Glomerular visceral epithelial cell (primary cell): ENCODE data around the gene CACNA1C.
A peak's percentile ranks its signal among the peaks of the same experiment; 100 is the strongest.

Source experiments
- DNase-seq: peaks from one replicate; pipeline ENCODE4 v3.0.0-alpha.2; 2016; ENCODE audit errors: extremely low spot score

The CACNA1C gene

DNA sequence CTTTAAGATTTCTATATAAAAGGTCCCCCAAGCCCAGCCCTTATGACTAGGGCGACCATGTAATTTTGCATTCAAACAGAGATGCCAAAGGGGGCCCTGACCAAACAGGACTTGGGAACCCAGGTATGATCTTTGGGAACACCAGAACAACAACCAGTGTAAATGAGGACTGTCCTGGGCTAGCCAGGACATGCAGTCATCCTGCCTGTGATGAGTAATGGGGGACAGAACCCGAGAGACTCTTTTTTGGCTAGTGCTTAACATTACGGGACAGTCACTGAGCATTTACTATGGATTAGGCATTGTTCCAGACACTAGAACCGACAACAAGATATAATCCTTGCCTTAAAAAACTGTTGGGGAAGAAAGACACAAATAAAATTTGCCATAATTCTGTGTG lies 337.3 kb downstream of the CACNA1C start:
- no peak for DNase-seq

DNA sequence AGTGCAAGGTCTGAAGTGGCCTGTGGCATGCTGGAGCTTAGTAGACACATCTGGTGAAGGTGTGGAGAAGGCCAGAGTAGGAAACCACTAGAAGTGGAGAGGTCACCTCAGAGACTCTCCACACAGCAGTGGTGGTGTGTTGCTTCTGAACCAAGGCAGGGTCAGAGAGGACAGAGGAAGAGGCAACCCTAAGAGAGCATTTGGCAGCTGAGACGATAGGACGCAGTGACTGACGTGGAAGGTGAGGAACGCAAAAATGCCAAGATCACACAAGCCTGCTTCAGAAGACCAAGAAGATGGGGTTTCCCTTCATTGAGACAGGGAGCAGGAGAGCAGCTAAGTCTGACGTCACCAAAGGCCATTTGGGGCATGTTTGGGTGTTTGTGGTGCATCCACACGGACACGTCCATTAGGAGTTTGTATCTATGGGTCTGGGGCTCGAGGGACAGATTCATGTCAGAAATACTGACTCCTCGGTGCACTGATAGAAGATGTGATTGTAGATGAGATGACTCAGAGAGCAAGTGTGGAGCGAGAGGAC lies 338.1 kb downstream of the CACNA1C start:
- no peak for DNase-seq

DNA sequence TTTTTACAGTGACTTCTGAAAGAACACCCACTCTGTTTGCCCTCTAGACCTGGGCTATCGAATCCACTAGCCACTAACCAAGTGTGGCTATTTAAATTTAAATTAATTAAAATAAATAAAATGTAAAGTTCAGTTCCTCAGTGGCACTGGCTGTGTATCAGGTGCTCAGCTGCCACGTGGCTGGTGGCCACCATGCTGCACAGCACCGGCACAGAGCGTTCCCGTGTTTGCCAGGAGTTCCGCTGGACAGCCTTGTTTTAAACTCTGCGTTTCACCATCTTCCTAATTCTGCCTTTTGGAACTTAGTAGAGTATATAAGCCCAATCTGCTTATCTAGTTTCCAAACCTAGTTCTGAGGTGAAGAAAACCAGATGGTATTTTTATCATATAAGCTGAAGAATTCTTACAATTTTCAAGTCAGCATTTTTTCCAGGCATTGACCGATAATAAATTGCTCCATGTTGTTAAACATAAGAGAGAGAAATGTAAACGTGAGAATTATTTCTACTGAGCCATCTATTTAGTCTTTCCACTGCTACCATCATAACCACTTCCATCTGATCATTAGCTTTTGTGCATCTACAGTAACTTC lies 339.0 kb downstream of the CACNA1C start:
- no peak for DNase-seq

DNA sequence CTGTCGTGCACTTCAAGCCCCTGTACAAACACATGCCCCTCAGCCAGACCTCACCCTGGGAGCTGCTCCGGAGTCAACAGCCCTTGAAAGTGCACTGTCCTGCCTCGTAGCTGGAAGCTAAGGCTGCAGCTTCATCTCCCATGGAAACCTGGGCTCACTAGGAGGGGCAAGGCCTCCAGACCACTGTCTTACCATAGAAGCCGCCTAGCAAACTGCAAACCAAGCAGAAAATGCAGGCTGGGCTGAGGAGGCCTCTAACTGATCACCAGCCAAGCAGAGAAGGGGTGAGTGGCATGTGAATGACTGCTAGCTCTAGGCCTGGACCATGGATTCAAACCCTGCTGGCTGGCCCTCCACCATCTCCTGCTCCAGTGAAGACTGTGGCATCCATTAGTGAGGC lies 340.2 kb downstream of the CACNA1C start:
- DNase-seq: no peak

DNA sequence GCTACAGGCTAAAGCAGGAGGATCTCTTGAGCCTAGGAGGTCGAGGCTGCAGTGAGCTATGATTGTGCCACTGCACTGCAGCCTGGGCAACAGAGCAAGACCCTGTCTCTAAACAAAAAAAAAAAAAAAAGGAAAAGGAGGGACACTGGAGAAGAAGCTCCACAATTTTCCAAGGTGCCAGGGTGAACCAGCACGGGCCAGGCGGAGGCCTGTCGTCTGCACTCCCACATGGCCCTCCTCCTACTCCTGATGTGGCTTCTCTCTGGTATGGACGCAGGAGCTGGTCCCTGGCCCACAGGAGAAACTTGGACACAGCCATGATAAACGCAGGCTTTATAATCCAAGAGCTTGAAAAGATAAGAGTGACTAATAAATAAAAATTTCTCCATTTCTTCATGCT lies 341.2 kb downstream of the CACNA1C start:
- DNase-seq: no peak

DNA sequence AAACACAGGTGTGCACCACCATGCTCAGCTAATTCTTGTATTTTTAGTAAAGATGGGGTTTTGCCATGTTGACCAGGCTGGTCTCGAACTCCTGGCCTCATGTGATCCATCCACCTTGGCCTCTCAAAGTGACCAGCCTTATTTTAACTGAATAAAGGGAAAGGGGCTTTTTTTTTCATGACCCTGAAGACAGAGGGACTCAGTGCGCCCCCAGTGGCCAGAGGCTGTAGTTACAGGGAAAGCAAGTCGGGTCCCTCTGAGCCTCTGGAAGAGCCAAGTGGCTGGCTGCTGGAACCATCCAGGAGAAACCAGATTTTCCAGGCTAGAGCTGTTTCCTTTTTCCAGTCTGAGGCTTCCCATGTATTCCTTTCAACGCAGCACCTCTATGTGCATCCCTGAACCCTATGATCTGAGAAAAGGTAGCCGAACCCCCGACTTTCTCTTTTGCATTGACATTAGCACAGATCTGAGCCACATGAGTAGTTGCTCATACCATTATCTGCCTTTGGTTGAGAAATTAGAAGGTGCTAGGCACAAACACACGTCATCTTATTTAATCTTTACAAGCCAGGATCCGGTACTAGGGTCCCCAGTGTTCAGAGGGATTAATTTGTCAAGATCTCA lies 342.7 kb downstream of the CACNA1C start:
- DNase-seq: peak; percentile 43

DNA sequence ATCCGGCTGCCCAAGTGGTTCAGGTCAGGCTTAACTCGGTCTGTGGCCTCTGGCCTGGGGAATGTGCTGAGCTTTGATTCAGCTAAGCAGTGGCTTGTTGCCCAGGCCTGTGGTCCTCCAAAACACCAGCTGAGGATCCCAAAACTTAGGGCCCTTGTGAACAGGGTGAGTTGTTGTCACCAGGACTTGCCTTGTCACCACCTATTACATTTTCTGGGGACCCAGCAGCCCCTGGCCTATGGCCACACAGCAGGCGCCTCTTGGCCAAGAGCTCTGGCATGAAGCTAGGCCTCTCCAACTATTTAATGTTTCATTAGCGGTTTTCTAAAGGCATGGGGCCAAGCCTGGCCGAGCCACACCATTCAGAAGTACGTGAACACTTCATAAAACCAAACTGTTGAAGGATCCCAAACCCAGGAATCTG lies 343.7 kb downstream of the CACNA1C start:
- DNase-seq: peak; percentile 52

DNA sequence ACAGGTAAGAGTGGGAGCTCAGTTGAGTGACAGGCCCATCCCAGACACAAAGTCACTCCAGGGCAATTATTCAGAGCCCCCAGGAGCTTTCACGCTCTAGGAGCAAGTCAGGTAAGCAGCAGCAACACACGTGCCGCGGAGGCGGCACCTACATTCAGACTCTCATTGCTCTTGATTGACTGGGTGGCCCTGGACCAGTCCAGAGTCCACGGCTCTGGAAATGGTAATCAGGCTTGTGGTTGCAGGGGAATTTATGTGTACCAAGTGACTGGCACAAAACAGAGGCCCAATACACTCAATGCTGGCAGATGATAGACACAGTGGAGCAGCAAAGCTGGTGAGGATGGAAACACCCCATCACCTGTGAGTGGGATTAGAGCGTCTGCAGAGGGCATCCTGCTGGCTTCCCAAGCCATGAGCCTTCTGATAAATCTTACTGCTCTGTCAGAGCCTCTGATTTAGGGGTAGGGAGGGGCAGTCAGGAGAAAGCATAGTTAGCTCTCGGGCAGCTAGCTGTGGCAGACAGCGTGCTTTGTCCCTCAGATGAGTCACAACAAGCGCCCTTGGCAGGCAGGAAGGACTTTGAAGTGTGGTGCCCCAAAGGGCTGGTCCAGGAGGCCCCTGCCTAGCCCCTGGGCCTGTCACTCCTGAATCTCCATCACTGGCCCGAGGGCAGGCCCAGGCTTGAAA lies 344.7 kb downstream of the CACNA1C start:
- DNase-seq: no peak

DNA sequence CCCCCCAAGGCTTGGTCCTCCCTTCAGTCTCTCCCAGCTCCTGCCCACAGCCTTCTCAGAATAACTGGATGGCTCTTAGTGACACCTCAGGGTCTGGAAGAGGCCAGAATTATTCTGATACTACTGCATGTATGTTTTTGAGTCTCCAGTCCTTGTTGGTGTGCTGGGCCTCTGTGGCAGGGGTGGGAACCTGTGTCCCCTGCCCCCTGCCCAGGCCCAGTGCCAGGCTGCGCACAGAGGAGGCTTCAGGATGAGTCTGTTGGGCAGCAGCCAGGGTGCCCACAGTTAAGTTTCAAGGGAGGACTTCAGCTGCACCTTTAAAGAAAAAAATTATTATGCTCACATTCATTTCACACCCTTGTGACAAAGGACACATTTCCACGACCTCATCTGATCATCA lies 348.3 kb downstream of the CACNA1C start:
- DNase-seq: no peak

DNA sequence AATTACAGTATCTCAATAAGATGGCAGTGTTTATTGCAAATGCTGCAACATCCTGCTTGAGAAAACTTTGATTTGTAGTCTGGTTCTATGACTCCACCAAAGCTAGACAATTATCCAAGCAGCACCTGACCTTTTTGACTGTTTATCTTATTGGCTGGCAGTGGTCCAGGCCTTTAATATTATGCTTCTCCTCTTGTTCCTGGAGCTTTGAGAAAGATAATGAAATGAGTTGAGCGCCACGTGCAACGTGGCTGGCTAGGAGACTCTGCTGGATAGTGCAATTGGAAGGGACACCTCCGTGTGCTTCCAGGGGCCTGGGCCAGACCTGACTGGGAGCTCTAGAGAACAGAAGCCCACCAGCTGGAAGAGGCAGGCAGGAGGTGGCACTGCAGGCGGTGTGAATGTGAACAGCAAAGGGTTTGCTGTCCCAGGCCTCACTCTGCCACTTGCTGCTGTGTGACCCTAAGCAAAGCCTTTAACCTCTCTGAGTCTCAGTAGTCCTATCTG lies 349.3 kb downstream of the CACNA1C start:
- DNase-seq: no peak

DNA sequence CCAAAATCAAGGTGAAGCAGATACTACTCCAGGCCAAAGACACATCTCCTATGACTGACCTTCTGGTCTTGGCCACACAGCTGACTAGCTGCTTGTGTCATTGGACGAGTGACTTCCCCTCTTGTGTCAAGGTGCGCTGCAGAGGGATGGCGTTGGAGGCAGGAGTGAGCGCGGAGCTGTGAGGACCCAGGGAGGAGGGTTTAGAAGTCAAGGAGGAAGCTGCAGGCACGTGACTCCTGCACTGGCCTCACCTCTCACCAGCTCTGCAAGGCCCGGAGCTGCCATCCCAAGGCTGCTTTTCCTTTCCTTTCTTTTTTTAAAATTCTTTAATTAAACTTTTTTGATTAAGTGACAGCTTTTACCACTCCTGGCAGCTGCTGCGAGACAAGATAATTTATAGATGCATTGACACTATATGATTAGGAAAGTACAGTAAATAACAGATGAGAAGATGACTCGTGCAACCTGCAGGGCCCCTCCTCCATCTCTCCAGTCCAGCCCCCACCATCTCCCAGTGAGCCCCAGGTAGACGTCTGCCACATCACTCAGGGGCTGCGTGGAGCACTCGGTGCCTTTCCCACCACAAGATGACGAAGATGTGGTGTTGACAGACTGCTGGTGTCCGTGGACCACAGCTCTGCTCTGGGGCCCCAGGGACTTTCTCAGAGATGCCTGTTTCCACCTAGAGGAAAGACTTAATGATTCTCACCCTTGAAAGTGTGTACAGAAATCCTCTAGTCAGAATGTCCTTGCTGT lies 350.6 kb downstream of the CACNA1C start:
- DNase-seq: no peak

DNA sequence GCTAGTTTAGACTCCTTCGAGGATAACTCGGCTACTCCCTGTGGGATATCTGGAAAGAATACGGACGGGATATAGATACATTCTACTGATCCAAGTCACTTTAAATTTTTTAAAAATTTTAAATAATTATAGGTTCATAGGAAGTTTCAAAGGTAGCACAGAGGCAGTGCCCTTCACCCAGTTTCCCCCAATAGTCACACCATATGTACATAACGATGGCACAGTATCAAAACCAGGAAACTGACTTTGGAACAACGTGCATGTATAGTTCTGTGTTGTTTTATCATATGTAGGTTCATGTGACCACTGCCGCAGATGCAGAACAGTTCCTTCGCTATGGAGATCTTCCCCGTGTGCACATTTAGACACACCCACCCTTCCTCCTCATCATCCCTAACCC lies 352.3 kb downstream of the CACNA1C start:
- DNase-seq: no peak

DNA sequence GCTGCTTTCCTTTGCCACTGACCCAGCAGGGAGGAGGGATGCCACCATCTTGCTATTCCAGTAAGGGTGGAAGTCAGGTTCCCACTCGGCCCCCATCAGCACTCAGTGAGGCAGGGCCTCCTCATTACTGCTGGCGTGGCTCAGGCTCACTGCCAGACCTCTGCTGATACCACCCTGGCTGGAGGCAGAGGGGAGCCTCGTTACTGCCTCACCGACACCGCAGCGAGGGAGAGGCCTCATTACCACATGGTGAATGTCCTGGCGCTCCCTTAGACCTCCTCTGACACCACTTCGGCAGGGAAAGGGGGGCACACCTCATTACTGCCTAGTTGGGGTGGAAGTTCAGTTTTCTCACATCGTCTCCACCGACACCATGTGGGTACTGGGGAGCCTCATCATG lies 354.1 kb downstream of the CACNA1C start:
- DNase-seq: no peak

DNA sequence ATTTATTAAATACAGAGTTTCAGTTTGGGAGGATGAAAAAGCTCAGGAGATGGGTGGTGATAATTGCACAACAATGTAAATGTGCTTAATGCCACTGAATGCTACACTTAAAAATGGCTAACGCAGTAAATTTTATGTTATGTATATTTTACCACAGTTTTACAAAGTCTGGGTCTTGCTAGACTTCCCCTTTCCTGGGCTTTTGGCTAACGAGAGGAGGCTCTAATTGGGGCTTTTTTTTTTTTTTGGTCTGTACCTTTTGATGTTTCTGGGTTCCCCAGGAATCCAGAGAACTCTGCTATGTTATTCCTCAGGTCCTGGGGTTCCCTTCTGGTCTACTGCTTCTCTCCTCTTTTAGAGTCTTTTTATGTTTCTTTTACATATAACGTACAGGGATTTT lies 355.5 kb downstream of the CACNA1C start:
- DNase-seq: no peak

DNA sequence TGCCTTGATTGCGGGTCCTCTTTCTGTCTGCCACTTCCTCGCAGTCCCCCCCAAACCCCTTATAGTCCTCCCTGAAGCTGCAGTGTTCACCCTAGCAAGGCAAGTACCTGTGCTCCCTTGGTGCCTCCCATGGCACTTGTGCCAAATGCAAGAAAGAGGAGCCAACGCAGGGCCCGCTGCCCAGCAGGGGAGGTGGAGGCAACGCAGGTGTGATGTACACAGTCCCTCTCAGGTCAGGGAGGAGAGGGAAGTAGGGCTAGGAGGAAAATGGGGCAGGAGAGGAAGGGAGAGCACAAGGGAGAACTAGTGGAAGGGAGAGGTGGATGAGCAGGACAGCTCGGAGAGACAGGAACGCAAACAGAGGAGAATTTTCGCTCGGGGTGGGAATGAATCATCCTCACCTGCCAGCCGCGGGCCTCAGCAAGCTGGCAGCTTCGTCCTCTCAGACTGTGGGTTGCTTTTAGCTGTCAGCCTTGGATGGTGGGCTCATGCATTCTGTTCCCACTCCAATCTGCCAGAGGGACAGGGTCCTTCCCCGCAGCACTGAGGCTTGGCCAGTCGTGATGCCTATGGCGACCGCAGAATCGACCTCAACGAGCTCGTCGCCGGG lies 357.0 kb downstream of the CACNA1C start:
- DNase-seq: no peak

DNA sequence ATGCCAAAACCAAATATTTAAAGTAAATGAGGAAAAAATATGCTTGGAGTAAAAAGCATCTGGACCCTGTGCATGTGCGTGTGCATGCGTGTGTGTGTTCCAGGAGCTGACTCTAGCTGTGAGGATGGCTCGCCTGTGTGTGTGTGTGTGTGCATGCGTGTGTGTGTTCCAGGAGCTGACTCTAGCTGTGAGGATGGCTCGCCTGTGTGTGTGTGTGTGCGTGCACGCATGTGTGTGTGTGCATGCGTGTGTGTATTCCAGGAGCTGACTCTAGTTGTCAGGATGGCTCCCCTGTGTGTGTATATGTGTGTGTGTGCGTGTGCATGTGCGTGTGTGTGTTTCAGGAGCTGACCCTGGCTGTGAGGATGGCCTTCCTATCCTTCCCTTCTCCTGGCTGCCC lies 357.7 kb downstream of the CACNA1C start:
- DNase-seq: no peak

DNA sequence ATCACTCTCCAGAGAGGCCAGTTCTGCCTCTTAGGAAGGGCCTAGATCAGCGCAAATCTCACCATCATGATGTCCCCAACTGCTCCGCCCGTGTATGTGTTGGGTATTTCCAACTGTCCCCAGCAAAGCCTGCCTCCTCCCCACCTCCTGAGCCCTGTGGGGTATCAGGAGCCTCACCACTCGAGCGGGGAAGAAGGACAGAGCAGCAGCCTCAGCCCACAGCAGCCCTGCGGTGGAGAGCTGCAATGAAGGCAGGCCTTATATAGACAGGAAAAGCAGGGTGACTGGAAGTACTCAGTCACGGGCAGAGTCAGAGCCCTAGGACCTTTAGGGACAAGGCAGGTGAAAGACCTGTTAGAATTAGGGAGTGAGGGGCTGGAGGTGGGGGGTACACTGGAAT lies 358.2 kb downstream of the CACNA1C start:
- no peak for DNase-seq

DNA sequence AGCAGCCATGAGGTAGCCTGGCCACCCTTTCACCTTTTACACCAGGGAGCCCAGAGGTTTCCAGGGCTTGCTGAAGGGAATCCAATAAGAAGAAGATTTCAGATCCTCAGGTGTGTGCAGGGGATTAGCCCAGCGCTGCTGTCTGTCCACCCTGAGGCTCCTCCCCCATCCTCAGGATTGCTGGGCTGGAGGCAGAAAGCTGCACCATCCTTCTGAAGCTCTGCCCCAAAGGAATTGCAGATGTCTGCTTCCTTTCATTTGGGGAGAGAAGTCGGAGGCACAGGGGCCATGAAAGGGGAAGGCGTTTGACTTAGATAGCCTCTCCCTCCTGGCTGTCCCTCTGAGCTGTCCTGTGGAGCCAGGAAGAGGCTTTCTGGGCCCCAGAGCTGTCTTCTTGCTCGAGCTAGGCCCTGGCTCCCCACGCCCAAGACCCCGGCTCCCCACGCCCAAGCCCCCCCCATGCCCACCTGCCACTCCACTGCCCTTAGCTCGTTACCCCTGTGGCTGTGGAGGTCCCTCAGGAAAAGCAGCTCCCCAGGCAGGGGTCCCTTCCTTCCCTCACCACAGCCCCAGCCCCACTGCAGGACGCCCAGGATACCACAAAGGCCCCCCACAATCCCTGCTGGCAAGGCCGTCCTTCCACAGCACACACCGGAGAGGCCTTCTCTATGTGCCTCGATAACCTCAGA lies 359.0 kb downstream of the CACNA1C start:
- no peak for DNase-seq

DNA sequence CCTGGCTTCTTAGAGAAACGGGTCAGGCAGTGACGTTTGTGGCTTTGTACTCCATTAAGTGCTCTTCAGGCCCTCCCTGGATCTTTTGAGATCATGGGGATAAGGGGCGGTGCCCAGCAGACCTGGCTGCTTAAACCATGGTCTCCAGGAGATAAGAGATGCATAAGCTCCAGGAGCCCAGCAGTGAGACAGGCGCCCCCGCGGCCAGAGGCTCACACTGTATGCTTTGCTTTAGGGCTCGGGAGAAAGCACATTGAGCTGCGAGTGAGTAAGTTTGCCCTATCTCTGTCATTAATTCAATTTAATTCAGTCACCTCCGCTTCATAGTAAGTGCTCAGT lies 359.5 kb downstream of the CACNA1C start:
- no peak for DNase-seq

DNA sequence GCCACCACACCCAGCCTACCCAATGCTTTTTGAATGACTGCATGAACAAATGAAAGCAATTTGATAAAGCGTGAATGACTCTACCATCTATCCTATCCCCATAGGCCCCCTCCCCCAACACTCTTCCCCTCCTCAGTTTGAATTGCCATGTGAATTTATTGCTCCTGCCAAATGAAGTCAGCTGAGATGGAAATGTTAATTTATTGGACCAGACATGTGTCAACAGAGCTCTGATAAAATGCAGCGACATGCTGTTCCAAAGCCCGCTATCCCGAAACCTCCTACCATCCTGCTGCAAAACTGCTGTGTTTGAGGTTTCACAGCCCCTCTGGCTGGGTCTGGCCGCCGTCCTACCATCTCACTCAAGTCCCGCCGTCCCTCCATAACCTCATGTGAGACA lies 360.5 kb downstream of the CACNA1C start:
- DNase-seq: no peak
